Measurements from ENCODE around the gene ADORA2B.

GRCh38 chr17:15929941-15930340, 15.0 kb upstream of the ADORA2B start:
- TF ChIP-seq EZH2phosphoT487 (IDR thresholded peaks at IDR 0.05) (no peak), CTCF (IDR thresholded peaks at IDR 0.05) (no peak), EZH2 (IDR thresholded peaks at IDR 0.05) (no peak)

Data from neural progenitor cell (in vitro differentiated cells).